CD14-positive monocyte (primary cell): ENCODE data around the gene SERINC3. TPM values are rescaled to one million over a fixed set of nuclear protein-coding genes. Genes with fewer than 3 reads are reported as not detected.
A peak's percentile ranks its signal among the peaks of the same experiment; 100 is the strongest.

Source experiments
- DNase-seq, 3 donors: peaks; one replicate each; pipeline ENCODE4 v3.0.0-alpha.2; 2011 to 2022
- H2AFZ ChIP-seq: 2 replicates; pipeline ENCODE4 v1.6.0; 2012; ENCODE audit warnings: mild to moderate bottlenecking, low read depth, low read length, inconsistent platforms; ENCODE audit not compliant: insufficient read depth, poor library complexity, severe bottlenecking
- H3K27ac ChIP-seq, 2 donors: 1 replicate in 1 of 2; 2 replicates in 1 of 2; pipeline ENCODE4 v1.5.1; 2012 to 2013; ENCODE audit warnings: low read length in 2 of 2, control low read depth in 1 of 2, inconsistent platforms in 1 of 2, low read depth in 1 of 2, mild to moderate bottlenecking in 1 of 2
- H3K27me3 ChIP-seq, 2 donors: one replicate each; pipeline versions ENCODE4 v1.6.0 to v1.6.1; 2011 to 2013; ENCODE audit warnings: low read length in 2 of 2; ENCODE audit not compliant: control insufficient read depth in 2 of 2, insufficient read depth in 2 of 2
- H3K36me3 ChIP-seq, 2 donors: replicated peaks in 1 of 2; 1 replicate in 1 of 2; 2 replicates in 1 of 2; pipeline versions ENCODE4 v1.5.1 to v1.6.1; 2012 to 2013; ENCODE audit warnings: low read length in 2 of 2, control low read depth in 1 of 2, inconsistent platforms in 1 of 2, mild to moderate bottlenecking in 1 of 2; ENCODE audit not compliant: insufficient read depth in 2 of 2, control insufficient read depth in 1 of 2
- H3K4me1 ChIP-seq, 2 donors: 1 replicate in 1 of 2; 2 replicates in 1 of 2; pipeline versions ENCODE4 v1.5.1 to v1.6.1; 2012 to 2013; ENCODE audit warnings: low read length in 2 of 2, control low read depth in 1 of 2, inconsistent platforms in 1 of 2, mild to moderate bottlenecking in 1 of 2, moderate library complexity in 1 of 2; ENCODE audit not compliant: insufficient read depth in 2 of 2, control insufficient read depth in 1 of 2
- H3K4me2 ChIP-seq: replicated peaks from 2 replicates; pipeline ENCODE3; 2012; ENCODE audit warnings: low read length, moderate library complexity, mild to moderate bottlenecking; ENCODE audit not compliant: poor library complexity, severe bottlenecking; ENCODE audit errors: extremely low read depth
- H3K4me3 ChIP-seq, 3 experiments: fragments of 200-600 bp in 1 of 3; sonication (generic) in 1 of 3; replicated peaks in 1 of 3; 1 replicate in 2 of 3; 2 replicates in 1 of 3; pipeline ENCODE4 v1.5.1; 2011 to 2013; ENCODE audit warnings: low read length in 3 of 3, mild to moderate bottlenecking in 3 of 3, control low read depth in 2 of 3, low read depth in 2 of 3, inconsistent platforms in 1 of 3, moderate library complexity in 1 of 3
- H3K79me2 ChIP-seq: 2 replicates; pipeline ENCODE4 v1.6.0; 2012; ENCODE audit warnings: mild to moderate bottlenecking, control low read depth, inconsistent platforms, low read length, moderate library complexity; ENCODE audit not compliant: insufficient read depth
- H3K9ac ChIP-seq: 2 replicates; pipeline ENCODE4 v1.6.0; 2017; ENCODE audit warnings: low read length, mild to moderate bottlenecking; ENCODE audit not compliant: insufficient read depth, poor library complexity, severe bottlenecking
- H3K9me3 ChIP-seq, 2 donors: replicated peaks in 1 of 2; 1 replicate in 1 of 2; 2 replicates in 1 of 2; pipeline versions ENCODE4 v1.5.1 to v1.6.1; 2012 to 2013; ENCODE audit warnings: low read length in 2 of 2, control low read depth in 1 of 2; ENCODE audit not compliant: control insufficient read depth in 1 of 2, insufficient read depth in 1 of 2
- H4K20me1 ChIP-seq: 2 replicates; pipeline ENCODE4 v1.6.0; 2012; ENCODE audit warnings: mild to moderate bottlenecking, low read length, control low read depth, moderate library complexity; ENCODE audit not compliant: insufficient read depth
- H3K27ac Mint-ChIP-seq, 7 donors: one replicate each; pipeline ENCODE4 v1.8.0; 2020; ENCODE audit warnings: mild to moderate bottlenecking in 7 of 7, mixed read lengths in 7 of 7, moderate library complexity in 6 of 7, inconsistent platforms in 2 of 7
- H3K27me3 Mint-ChIP-seq, 3 donors: one replicate each; pipeline ENCODE4 v1.8.0; 2021 to 2022; ENCODE audit warnings: low read depth in 3 of 3, mild to moderate bottlenecking in 3 of 3, mixed read lengths in 3 of 3, moderate library complexity in 3 of 3, inconsistent platforms in 1 of 3
- H3K36me3 Mint-ChIP-seq, 2 donors: one replicate each; pipeline ENCODE4 v1.8.0; 2020; ENCODE audit warnings: mixed read lengths in 2 of 2, inconsistent platforms in 1 of 2, mild to moderate bottlenecking in 1 of 2
- H3K4me1 Mint-ChIP-seq: one replicate; pipeline ENCODE4 v1.8.0; 2020; ENCODE audit warnings: mild to moderate bottlenecking, mixed read lengths
- H3K4me3 Mint-ChIP-seq, 2 donors: one replicate each; pipeline ENCODE4 v1.8.0; 2020; ENCODE audit warnings: mild to moderate bottlenecking in 2 of 2, mixed read lengths in 2 of 2, moderate library complexity in 1 of 2
- H3K9me3 Mint-ChIP-seq, 7 donors: one replicate each; pipeline ENCODE4 v1.8.0; 2020 to 2022; ENCODE audit warnings: mixed read lengths in 7 of 7, mild to moderate bottlenecking in 6 of 7, moderate library complexity in 6 of 7, inconsistent platforms in 2 of 7
- CTCF ChIP-seq: fragments of 200-600 bp; IDR thresholded peaks from one replicate; pipeline ENCODE4 v1.8.0; 2022; ENCODE audit warnings: antibody characterized with exemption, mild to moderate bottlenecking
- WGBS: methylation state at CpG from one replicate; pipeline ENCODE4 v1.1.5; 2013; ENCODE audit warnings: missing lambda C conversion rate; ENCODE audit not compliant: insufficient coverage; 5-methylcytosine and 5-hydroxymethylcytosine counted together
- intact Hi-C, 2 donors: fragments of 100-400 bp; cut with micrococcal nuclease; formaldehyde crosslinking; loops; one replicate each; pipeline versions ENCODE4 v1.15.0 to v1.15.1; 2023
- polyA plus RNA-seq, 3 donors: library from polyadenylated mRNA; depleted of rRNA in 1 of 3; unstranded in 2 of 3; stranded (reverse) in 1 of 3; fragments of 300-500 nt in 2 of 3; fragments of >200 nt in 1 of 3; fragmentation: Illumina TruSeq in 2 of 3; gene quantifications; 1 replicate in 2 of 3; 2 replicates in 1 of 3; pipeline ENCODE4 v1.2.3, GENCODE V29; 2012 to 2021

SERINC3 gene
- polyA plus RNA-seq, 3 donors: 49.8 to 194 (median 157) TPM

- TF ChIP-seq CTCF: no peak
- Mint-ChIP-seq H3K27ac (peak overlapping the region in 3 of 7 donors; percentile 7 to 87 (median 26)), H3K27me3 (peaks cover 0 to 2% (median 0%) of the 10 kb centered on the region in 3 donors), H3K9me3 (no peaks in the 10 kb centered on the region), H3K36me3 (peaks cover 71 to 90% of the 10 kb centered on the region in 2 donors), H3K4me1 (peaks cover 11% of the 10 kb centered on the region), H3K4me3 (no peak overlapping the region)
- no peak for DNase-seq
- no peak overlapping the region for H3K4me3 ChIP-seq
- H3K79me2 ChIP-seq: no peaks in the 10 kb centered on the region
- H3K36me3 ChIP-seq: peaks cover 73 to 96% of the 10 kb centered on the region in 2 donors
- no peak overlapping the region for H3K4me2 ChIP-seq
- 98% methylated on average over 4 of the region's 5 CpGs for WGBS
- H4K20me1 ChIP-seq: peaks cover 14% of the 10 kb centered on the region
- H3K27me3 ChIP-seq: no peaks in the 10 kb centered on the region
- H3K4me1 ChIP-seq: peaks cover 4 to 6% of the 10 kb centered on the region in 2 donors
- no peaks in the 10 kb centered on the region for H3K9me3 ChIP-seq
- intact Hi-C loops: no loop called here
- H3K9ac ChIP-seq: no peak overlapping the region
- H3K27ac ChIP-seq: no peak overlapping the region
- H2AFZ ChIP-seq: no peak overlapping the region
These were observed 30.1 kb downstream of the SERINC3 start for GRCh38 chr20:44491635-44492395.

GRCh38 chr20:44489931-44490330 lies 31.9 kb downstream of the SERINC3 start:
- Mint-ChIP-seq H3K4me3 (no peak overlapping the region), H3K27ac (no peak overlapping the region), H3K36me3 (peaks cover 61 to 86% of the 10 kb centered on the region in 2 donors), H3K4me1 (no peaks in the 10 kb centered on the region), H3K27me3 (peaks cover 0 to 2% (median 0%) of the 10 kb centered on the region in 3 donors), H3K9me3 (no peaks in the 10 kb centered on the region)
- H3K9me3 ChIP-seq: no peaks in the 10 kb centered on the region
- intact Hi-C loops: no loop called here
- no peak overlapping the region for H3K9ac ChIP-seq
- H3K27ac ChIP-seq: no peak overlapping the region
- peaks cover 58 to 94% of the 10 kb centered on the region in 2 donors for H3K36me3 ChIP-seq
- H2AFZ ChIP-seq: no peak overlapping the region
- H3K27me3 ChIP-seq: no peaks in the 10 kb centered on the region
- peaks cover 3% of the 10 kb centered on the region for H4K20me1 ChIP-seq
- peak in 1 of 3 donors; percentile 16 for DNase-seq
- TF ChIP-seq CTCF: no peak
- no peaks in the 10 kb centered on the region for H3K79me2 ChIP-seq
- H3K4me3 ChIP-seq: no peak overlapping the region
- no peak overlapping the region for H3K4me2 ChIP-seq
- no peaks in the 10 kb centered on the region for H3K4me1 ChIP-seq
- 92% methylated on average over 2 of the region's 3 CpGs for WGBS
